H1 (cell line): Measurements from ENCODE around the gene C3orf52. TPM values are rescaled to one million over a fixed set of nuclear protein-coding genes. Genes with fewer than 3 reads are reported as not detected.
A peak's percentile ranks its signal among the peaks of the same experiment; 100 is the strongest.

Experiments used
- CTCF ChIA-PET: fragments of 300-600 bp; sonication (Branson Sonifier 250); formaldehyde crosslinking; loops from one replicate; lab custom pipeline; 2021; ENCODE audit not compliant: partially characterized antibody; lab: Charles Lee
- POLR2A ChIA-PET: fragments of 300-600 bp; sonication (Branson Sonifier 250); formaldehyde crosslinking; loops from one replicate; lab custom pipeline; 2021; ENCODE audit warnings: inconsistent platforms; ENCODE audit not compliant: partially characterized antibody; lab: Charles Lee
- DNase-seq, 2 experiments: peaks; one replicate each; pipeline versions ENCODE4 v3.0.0 to v3.0.0-alpha.2; 2010 to 2022; ENCODE audit warnings: low spot score in 2 of 2, low read depth in 1 of 2, mixed read lengths in 1 of 2
- FAIRE-seq: peaks from 2 replicates; lab custom pipeline; 2011; peaks lifted over from hg19 to GRCh38; lab: Jason Lieb, UNC
- H2AFZ ChIP-seq: 2 replicates; pipeline ENCODE4 v1.8.1; 2012; ENCODE audit warnings: low read length, inconsistent platforms
- H2AK5ac ChIP-seq: 2 replicates; pipeline ENCODE4 v1.6.1; 2013; ENCODE audit warnings: low read depth, low read length
- H2BK120ac ChIP-seq: replicated peaks from 2 replicates; pipeline ENCODE3; 2013; ENCODE audit warnings: low read depth, low read length, inconsistent platforms
- H2BK12ac ChIP-seq: 2 replicates; pipeline ENCODE4 v1.6.1; 2013; ENCODE audit warnings: low read depth, low read length
- H2BK15ac ChIP-seq: 2 replicates; pipeline ENCODE4 v1.6.1; 2013; ENCODE audit warnings: low read length
- H2BK20ac ChIP-seq: 2 replicates; pipeline ENCODE4 v1.6.1; 2013; ENCODE audit warnings: low read length
- H2BK5ac ChIP-seq: 2 replicates; pipeline ENCODE4 v1.6.1; 2013; ENCODE audit warnings: low read depth, low read length
- H3K14ac ChIP-seq: 2 replicates; pipeline ENCODE4 v1.6.1; 2013; ENCODE audit warnings: inconsistent platforms; ENCODE audit not compliant: insufficient read length
- H3K18ac ChIP-seq: 2 replicates; pipeline ENCODE4 v1.6.1; 2013; ENCODE audit warnings: low read length; ENCODE audit errors: extremely low read depth
- H3K23ac ChIP-seq: 2 replicates; pipeline ENCODE4 v1.6.1; 2013; ENCODE audit warnings: inconsistent platforms; ENCODE audit not compliant: insufficient read length
- H3K23me2 ChIP-seq: 2 replicates; pipeline ENCODE4 v1.6.1; 2013; ENCODE audit warnings: low read depth, low read length
- H3K27ac ChIP-seq: 2 replicates; pipeline ENCODE4 v1.6.1; 2011; ENCODE audit warnings: low read depth, low read length, inconsistent platforms
- H3K27me3 ChIP-seq, 4 experiments: replicated peaks in 1 of 4; 1 replicate in 1 of 4; 2 replicates in 3 of 4; pipeline versions ENCODE4 v1.6.1 to v1.8.1; 2011 to 2013; ENCODE audit warnings: low read length in 3 of 4, mild to moderate bottlenecking in 3 of 4, inconsistent platforms in 2 of 4, mixed read lengths in 2 of 4, moderate library complexity in 1 of 4; ENCODE audit not compliant: control insufficient read depth in 3 of 4, insufficient read depth in 3 of 4; ENCODE audit errors: extremely low read depth in 1 of 4
- H3K36me3 ChIP-seq, 4 experiments: 2 replicates each; pipeline versions ENCODE4 v1.6.1 to v1.8.1; 2011 to 2013; ENCODE audit warnings: mild to moderate bottlenecking in 4 of 4, low read length in 3 of 4, moderate library complexity in 2 of 4, control low read depth in 1 of 4, inconsistent platforms in 1 of 4; ENCODE audit not compliant: insufficient read depth in 4 of 4, control insufficient read depth in 2 of 4
- H3K4ac ChIP-seq: replicated peaks from 2 replicates; pipeline ENCODE3; 2013; ENCODE audit warnings: low read length, low read depth, mixed read lengths, inconsistent platforms; ENCODE audit not compliant: insufficient read length
- H3K4me1 ChIP-seq, 4 experiments: replicated peaks in 1 of 4; 1 replicate in 1 of 4; 2 replicates in 3 of 4; pipeline versions ENCODE4 v1.6.1 to v1.8.1; 2011 to 2013; ENCODE audit warnings: low read length in 3 of 4, inconsistent platforms in 2 of 4, mixed read lengths in 1 of 4; ENCODE audit not compliant: insufficient read depth in 4 of 4, control insufficient read depth in 3 of 4
- H3K4me2 ChIP-seq, 2 experiments: 2 replicates each; pipeline versions ENCODE4 v1.6.1 to v1.8.1; 2011 to 2013; ENCODE audit warnings: low read depth in 2 of 2, low read length in 2 of 2, control low read depth in 1 of 2, inconsistent platforms in 1 of 2, mild to moderate bottlenecking in 1 of 2; ENCODE audit not compliant: insufficient read depth in 1 of 2
- H3K4me3 ChIP-seq, 4 experiments: fragments of 200-600, 300-600 bp in 1 of 4; sonication (generic), shearing (Covaris generic), sonication (Bioruptor Twin) in 1 of 4; 2 replicates each; pipeline versions ENCODE4 v1.5.1 to v1.8.1; 2011 to 2016; ENCODE audit warnings: low read length in 4 of 4, low read depth in 3 of 4, control low read depth in 2 of 4, inconsistent platforms in 2 of 4, mild to moderate bottlenecking in 2 of 4, mixed read lengths in 1 of 4, moderate library complexity in 1 of 4; ENCODE audit not compliant: insufficient read depth in 2 of 4; ENCODE audit errors: extremely low read depth in 1 of 4
- H3K56ac ChIP-seq: replicated peaks from 2 replicates; pipeline ENCODE3; 2013; ENCODE audit warnings: low read depth, mild to moderate bottlenecking, mixed read lengths, low read length, inconsistent platforms; ENCODE audit not compliant: insufficient read length
- H3K79me1 ChIP-seq: 2 replicates; pipeline ENCODE4 v1.6.1; 2013; ENCODE audit warnings: low read depth, low read length, control low read depth
- H3K79me2 ChIP-seq, 2 experiments: 2 replicates each; pipeline versions ENCODE4 v1.6.1 to v1.8.1; 2012 to 2013; ENCODE audit warnings: low read length in 2 of 2, mild to moderate bottlenecking in 2 of 2, inconsistent platforms in 1 of 2; ENCODE audit not compliant: insufficient read depth in 2 of 2, control insufficient read depth in 1 of 2
- H3K9ac ChIP-seq, 4 experiments: replicated peaks in 1 of 4; 1 replicate in 1 of 4; 2 replicates in 3 of 4; pipeline versions ENCODE4 v1.6.1 to v1.8.1; 2011 to 2013; ENCODE audit warnings: low read depth in 3 of 4, low read length in 3 of 4, control low read depth in 2 of 4, mild to moderate bottlenecking in 2 of 4, moderate library complexity in 2 of 4, inconsistent platforms in 1 of 4; ENCODE audit errors: extremely low read depth in 1 of 4
- H3K9me3 ChIP-seq, 2 experiments: 2 replicates each; pipeline versions ENCODE4 v1.6.1 to v1.8.1; 2012 to 2013; ENCODE audit warnings: mild to moderate bottlenecking in 2 of 2, moderate library complexity in 2 of 2, control low read depth in 1 of 2, inconsistent platforms in 1 of 2, low read depth in 1 of 2, low read length in 1 of 2, mixed read lengths in 1 of 2; ENCODE audit not compliant: insufficient read depth in 2 of 2
- H4K20me1 ChIP-seq, 2 experiments: replicated peaks in 1 of 2; 2 replicates each; pipeline versions ENCODE3 to v1.8.1; 2011 to 2013; ENCODE audit warnings: inconsistent platforms in 2 of 2, low read length in 2 of 2, mild to moderate bottlenecking in 1 of 2; ENCODE audit not compliant: insufficient read depth in 2 of 2, control insufficient read depth in 1 of 2
- H4K5ac ChIP-seq: 2 replicates; pipeline ENCODE4 v1.6.1; 2013; ENCODE audit warnings: low read length, low read depth, mixed read lengths, inconsistent platforms; ENCODE audit not compliant: insufficient read length
- H4K8ac ChIP-seq: 2 replicates; pipeline ENCODE4 v1.8.0; 2013; ENCODE audit warnings: mild to moderate bottlenecking, moderate library complexity, low read length, inconsistent platforms; ENCODE audit not compliant: insufficient read depth; ENCODE audit errors: extremely low read depth
- H4K91ac ChIP-seq: replicated peaks from 2 replicates; pipeline ENCODE3; 2013; ENCODE audit warnings: low read length, mixed read lengths, inconsistent platforms; ENCODE audit not compliant: insufficient read length
- POLR2A ChIP-seq, 2 experiments: IDR thresholded peaks; 1 replicate in 1 of 2; 2 replicates in 1 of 2; pipeline ENCODE4 v1.6.1; 2011; ENCODE audit warnings: low read depth in 2 of 2, low read length in 2 of 2, mild to moderate bottlenecking in 2 of 2; ENCODE audit errors: control extremely low read depth in 1 of 2
- SAP30 ChIP-seq: fragments of 300-600 bp; sonication (generic); IDR thresholded peaks from 2 replicates; pipeline ENCODE4 v1.7.1; 2012; ENCODE audit warnings: low read length, moderate library complexity, mild to moderate bottlenecking, inconsistent platforms; ENCODE audit not compliant: insufficient read depth, insufficient replicate concordance
- SIN3A ChIP-seq, 2 experiments: IDR thresholded peaks in 1 of 2; conservative IDR thresholded peaks in 1 of 2; 2 replicates each; pipeline ENCODE4 v1.6.1; 2011 to 2012; ENCODE audit warnings: low read length in 2 of 2, improper control_type of control experiment in 1 of 2, low read depth in 1 of 2, mild to moderate bottlenecking in 1 of 2
- SIRT6 ChIP-seq: IDR thresholded peaks from one replicate; pipeline ENCODE4 v1.7.1; 2012; ENCODE audit warnings: low read length, inconsistent platforms
- WGBS, 2 experiments: shearing (Covaris generic) in 1 of 2; methylation state at CpG; one replicate each; pipeline versions ENCODE4 v1.1.6 to v1.1.7; 2013 to 2015; ENCODE audit warnings: low lambda C conversion rate in 2 of 2, mixed read lengths in 2 of 2, inconsistent platforms in 1 of 2, low coverage in 1 of 2, missing lambda C conversion rate in 1 of 2; ENCODE audit not compliant: insufficient replicate concordance in 2 of 2, insufficient coverage in 1 of 2, insufficient read length in 1 of 2; ENCODE audit errors: extremely low coverage in 1 of 2, missing lambda C conversion rate in 1 of 2; 5-methylcytosine and 5-hydroxymethylcytosine counted together
- polyA plus RNA-seq, 7 experiments: library from polyadenylated mRNA; depleted of rRNA in 3 of 7; stranded (reverse) in 5 of 7; unstranded in 2 of 7; fragments of >200 nt in 5 of 7; fragments of 200-250 nt in 2 of 7; gene quantifications; 1 replicate in 5 of 7; 2 replicates in 1 of 7; 4 replicates in 1 of 7; pipeline versions ENCODE4 v1.2.1 to v1.2.3, GENCODE V29; 2011 to 2013; ENCODE audit warnings: missing spikeins in 2 of 7, mixed read lengths in 2 of 7
- total RNA-seq: library from RNA; stranded (reverse); fragmentation: NEBNext Ultra II Directional; extraction: Animal tissue kit (Norgen Biotek cat#: 25700); gene quantifications from 2 replicates; pipeline ENCODE4 v1.2.1, GENCODE V29; 2021

Gene C3orf52
- total and polyA plus RNA-seq, 2 of the 8 experiments (the other 6 are each of a cell fraction or from before 2014, with no cell fraction given) = 9.7 to 13.1 TPM

DNA sequence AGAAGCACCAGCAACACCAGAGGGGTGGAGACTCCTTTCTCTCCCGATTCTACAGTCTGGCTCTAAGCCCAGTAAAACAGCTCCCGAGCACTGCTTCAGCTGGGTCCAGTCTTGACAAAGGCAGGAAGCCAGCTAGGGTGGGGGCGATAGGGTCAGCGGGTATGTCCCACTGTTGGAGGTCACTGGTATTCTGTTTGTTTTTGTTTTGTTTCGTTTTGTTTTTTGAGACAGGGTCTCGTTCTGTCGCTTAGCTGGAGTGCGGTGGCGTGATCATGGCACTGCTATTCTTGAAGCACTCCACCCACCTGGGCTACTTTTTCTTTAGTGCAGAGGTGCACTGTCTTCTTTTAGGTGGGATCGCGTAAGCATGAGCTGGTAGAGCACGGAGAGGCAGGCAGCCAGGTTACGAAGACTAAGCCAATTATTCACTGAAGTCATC lies 30.6 kb downstream of the C3orf52 start:
- Histone ChIP-seq H3K56ac (no peak overlapping the region), H3K79me1 (no peaks in the 10 kb centered on the region), H2BK5ac (no peak overlapping the region), H2BK12ac (no peak overlapping the region), H2AFZ (no peak overlapping the region), H3K4ac (no peak overlapping the region), H3K23me2 (no peaks in the 10 kb centered on the region), H2AK5ac (no peak overlapping the region), H4K5ac (no peak overlapping the region), H3K4me3 (no peak overlapping the region), H2BK15ac (no peak overlapping the region), H4K20me1 (no peaks in the 10 kb centered on the region), H3K9me3 (no peaks in the 10 kb centered on the region), H2BK120ac (no peak overlapping the region), H3K14ac (no peak overlapping the region), H4K91ac (no peak overlapping the region), H3K23ac (no peak overlapping the region), H2BK20ac (no peak overlapping the region), H3K79me2 (no peaks in the 10 kb centered on the region), H3K9ac (peak overlapping the region in 1 of 4 experiments; percentile 34; a peak in 1 of 7 replicates), H3K4me1 (peaks cover 0 to 4% (median 2%) of the 10 kb centered on the region in 4 experiments; a peak in 2 of 7 replicates), H3K4me2 (no peak overlapping the region), H3K18ac (no peak overlapping the region), H3K36me3 (peaks cover 0 to 8% (median 3%) of the 10 kb centered on the region in 4 experiments; a peak in 5 of 8 replicates), H4K8ac (no peak overlapping the region), H3K27me3 (no peaks in the 10 kb centered on the region), H3K27ac (0 out of 2 replicates have a peak overlapping the region, but pooled peaks have one; percentile 7)
- ChIA-PET POLR2A (interaction anchor here (1.1 kb wide), 1 partner anchor 12 kb away, joined by 3 read pairs; no protein-coding TSS in a partner anchor), CTCF (interaction anchor here (0.6 to 1.7 kb wide), 8 partner anchors 7 to 217 kb away, joined by 3 to 11 read pairs (median 3); no protein-coding TSS in a partner anchor)
- WGBS, 2 experiments = 87% methylated on average over 13 of the region's 13 CpGs; no CpG with 5 or more reads in 1 of the 2 experiments
- TF ChIP-seq SIN3A (conservative IDR thresholded peaks at IDR 0.05 in 1 of 2, IDR thresholded peaks at IDR 0.05 in 1 of 2; ENCODE audit: low read depth in 1 of 2, low read length in 2 of 2) = no peak
- TF ChIP-seq POLR2A (IDR thresholded peaks at IDR 0.05; ENCODE audit: control extremely low read depth in 1 of 2, low read depth in 2 of 2, low read length in 2 of 2) = no peak
- no peak for TF ChIP-seq SIRT6
- no peak for TF ChIP-seq SAP30
- no peak for DNase-seq
- no peak for FAIRE-seq
